Measurements from ENCODE around the gene APOL6.

The APOL6 gene, protein sequence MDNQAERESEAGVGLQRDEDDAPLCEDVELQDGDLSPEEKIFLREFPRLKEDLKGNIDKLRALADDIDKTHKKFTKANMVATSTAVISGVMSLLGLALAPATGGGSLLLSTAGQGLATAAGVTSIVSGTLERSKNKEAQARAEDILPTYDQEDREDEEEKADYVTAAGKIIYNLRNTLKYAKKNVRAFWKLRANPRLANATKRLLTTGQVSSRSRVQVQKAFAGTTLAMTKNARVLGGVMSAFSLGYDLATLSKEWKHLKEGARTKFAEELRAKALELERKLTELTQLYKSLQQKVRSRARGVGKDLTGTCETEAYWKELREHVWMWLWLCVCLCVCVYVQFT

GRCh38 chr22:35648066-35649025, at the start of gene APOL6:
Gene APOL6 (plus strand): TSS chr22:35648446. CDS start chr22:35656426, 7,980 bp downstream.
- DNase-seq (ENCODE audit: low spot score) (peak; percentile 42), FAIRE-seq (peak; percentile 56)

- DNase-seq (ENCODE audit: low spot score) (no peak), FAIRE-seq (no peak)
Measured at GRCh38 chr22:35599364-35599763, 48.9 kb upstream of the APOL6 start.

DNA sequence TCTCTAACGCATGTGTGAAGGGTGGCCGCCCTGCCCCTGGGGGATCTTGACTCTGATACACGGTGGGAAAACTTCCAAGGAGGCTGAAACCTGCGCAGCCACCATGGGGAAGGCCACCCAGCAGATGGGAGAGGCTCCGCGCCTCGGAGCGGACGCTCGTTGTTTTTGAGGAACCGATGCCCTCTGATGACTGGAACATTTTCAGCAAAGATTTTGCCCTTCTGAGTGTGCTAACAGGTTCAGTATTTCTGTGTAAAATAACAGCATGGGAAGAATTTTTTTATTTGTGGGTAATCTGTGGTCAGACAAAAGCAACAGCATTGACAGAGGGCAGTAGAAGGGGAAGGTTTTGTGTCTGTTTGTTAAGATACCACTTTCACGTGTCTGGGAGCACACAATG, 47.8 kb upstream of the APOL6 start:
- FAIRE-seq (no peak), DNase-seq (ENCODE audit: low spot score) (no peak)

- DNase-seq (ENCODE audit: low spot score) (no peak), FAIRE-seq (peak; percentile 98)
Measured at GRCh38 chr22:35601013-35601580, 47.1 kb upstream of the APOL6 start.

- DNase-seq (ENCODE audit: low spot score) (peak; percentile 50), FAIRE-seq (no peak)
Measured at GRCh38 chr22:35601743-35602615, 46.3 kb upstream of the APOL6 start.

- no peak for FAIRE-seq
- peak; percentile 55 for DNase-seq (ENCODE audit: low spot score)
Measured at GRCh38 chr22:35604621-35605368, 43.5 kb upstream of the APOL6 start.

GRCh38 chr22:35605369-35605680, 42.9 kb upstream of the APOL6 start:
- FAIRE-seq: no peak
- DNase-seq (ENCODE audit: low spot score): no peak

GRCh38 chr22:35605851-35606481, 42.3 kb upstream of the APOL6 start:
- DNase-seq (ENCODE audit: low spot score) (no peak), FAIRE-seq (peak; percentile 27)

DNA sequence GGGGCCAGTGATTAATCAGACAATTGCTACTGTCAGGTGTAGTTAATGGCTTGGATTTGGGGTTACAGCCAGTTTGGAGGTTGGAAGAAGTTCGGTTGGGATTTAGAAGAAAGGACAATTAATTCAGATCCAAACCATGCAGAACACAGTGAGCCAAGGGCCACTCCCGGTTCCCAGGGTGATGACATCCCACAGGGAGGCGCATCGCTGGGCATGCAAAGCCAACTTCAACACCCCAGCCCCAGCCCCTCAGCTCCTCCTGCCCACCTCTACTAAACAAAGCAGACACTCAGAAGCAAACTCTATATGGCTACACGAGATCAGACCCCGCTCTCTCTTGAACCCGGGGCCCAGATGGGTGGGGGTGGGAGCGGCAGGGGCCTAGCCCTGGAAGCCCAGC, 41.3 kb upstream of the APOL6 start:
- DNase-seq (ENCODE audit: low spot score): no peak
- FAIRE-seq: no peak

DNA sequence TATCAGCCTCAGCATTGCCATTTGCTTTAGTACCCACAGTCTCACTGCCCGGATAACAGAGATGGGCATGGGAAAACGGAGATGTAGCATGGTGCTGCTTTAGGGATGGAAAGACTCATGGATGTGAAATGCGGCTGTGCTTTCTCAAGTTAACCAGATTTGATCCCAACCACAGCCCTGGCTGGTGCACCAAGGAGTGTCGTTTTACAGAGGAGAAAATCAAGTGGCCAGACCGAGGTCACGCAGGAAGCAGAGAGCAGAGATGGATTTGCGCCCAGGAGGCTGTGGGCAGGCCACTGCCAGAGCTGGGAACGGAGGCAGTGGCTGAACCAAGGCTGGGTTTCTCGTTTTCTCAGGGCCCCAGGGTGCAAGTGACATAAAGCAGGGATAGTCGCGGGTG, 40.2 kb upstream of the APOL6 start:
- DNase-seq (ENCODE audit: low spot score) (no peak), FAIRE-seq (no peak)

DNA sequence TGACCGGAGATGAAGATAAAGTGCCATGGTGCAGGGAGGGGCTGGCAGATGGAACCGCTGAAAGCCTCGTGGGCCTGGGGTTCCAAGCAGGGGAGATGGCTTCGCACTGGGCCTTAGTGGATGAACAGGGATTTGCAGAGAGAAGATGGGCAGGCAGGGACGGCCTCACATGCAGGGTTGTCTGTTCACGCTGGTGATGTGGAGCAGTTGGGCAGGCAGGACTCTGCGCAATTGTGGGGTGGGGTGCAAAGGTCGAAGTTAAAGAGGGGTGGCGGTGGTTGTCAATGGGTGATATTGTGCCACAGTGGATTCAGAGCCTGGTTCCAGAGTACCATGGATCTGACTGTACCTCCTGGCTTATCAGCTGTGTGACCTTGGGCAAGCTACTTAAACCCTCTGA, 39.0 kb upstream of the APOL6 start:
- no peak for FAIRE-seq
- DNase-seq (ENCODE audit: low spot score): no peak

DNA sequence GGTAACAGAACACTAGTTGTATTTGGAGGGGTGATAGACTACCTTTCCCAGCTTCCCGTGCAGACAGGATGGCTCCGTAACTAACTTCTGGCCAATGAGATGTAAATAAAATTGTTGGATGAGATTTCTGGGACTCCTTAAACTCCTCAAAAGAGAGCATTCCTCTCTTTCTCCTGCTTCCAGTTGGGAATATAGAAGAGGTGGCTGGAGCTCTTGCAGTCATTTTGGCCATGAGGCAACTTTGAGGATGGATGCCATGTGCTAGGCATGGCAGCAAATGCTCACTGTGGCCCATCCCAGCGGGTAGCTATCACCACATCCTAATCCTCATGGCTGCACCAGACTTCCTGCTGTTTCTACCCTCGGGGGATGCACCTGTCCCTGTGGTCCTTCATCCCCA, 38.5 kb upstream of the APOL6 start:
- FAIRE-seq (no peak), DNase-seq (ENCODE audit: low spot score) (no peak)

DNA sequence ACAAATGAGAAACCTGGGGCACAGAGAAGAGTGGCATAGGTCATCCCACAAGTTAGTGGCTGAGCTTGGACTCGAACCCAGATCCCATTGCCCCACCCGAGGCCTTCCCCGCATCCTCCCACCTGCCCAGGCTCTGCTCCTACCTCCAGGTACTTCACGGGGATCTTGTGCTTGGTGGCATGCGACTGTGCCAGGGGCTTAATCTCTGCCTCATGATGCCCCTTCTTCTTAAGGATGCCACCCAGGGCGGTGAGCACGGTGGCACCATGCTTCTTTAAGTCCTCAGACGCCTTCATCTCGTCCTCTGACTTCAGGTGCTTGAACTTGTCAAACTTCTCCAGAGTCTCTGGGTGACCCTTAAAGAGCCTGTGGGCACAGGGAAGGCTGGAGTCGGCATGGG, 37.5 kb upstream of the APOL6 start:
- no peak for FAIRE-seq

GRCh38 chr22:35611200-35611890, 36.9 kb upstream of the APOL6 start:
- no peak for DNase-seq (ENCODE audit: low spot score)
- FAIRE-seq: no peak

More for the DNA sequence above, 37.5 kb upstream of the APOL6 start:
- DNase-seq (ENCODE audit: low spot score): no peak

GRCh38 chr22:35611891-35612576, 36.2 kb upstream of the APOL6 start:
- FAIRE-seq (no peak), DNase-seq (ENCODE audit: low spot score) (no peak)

GRCh38 chr22:35612903-35613302, 35.3 kb upstream of the APOL6 start:
- DNase-seq (ENCODE audit: low spot score) (no peak), FAIRE-seq (no peak)

DNA sequence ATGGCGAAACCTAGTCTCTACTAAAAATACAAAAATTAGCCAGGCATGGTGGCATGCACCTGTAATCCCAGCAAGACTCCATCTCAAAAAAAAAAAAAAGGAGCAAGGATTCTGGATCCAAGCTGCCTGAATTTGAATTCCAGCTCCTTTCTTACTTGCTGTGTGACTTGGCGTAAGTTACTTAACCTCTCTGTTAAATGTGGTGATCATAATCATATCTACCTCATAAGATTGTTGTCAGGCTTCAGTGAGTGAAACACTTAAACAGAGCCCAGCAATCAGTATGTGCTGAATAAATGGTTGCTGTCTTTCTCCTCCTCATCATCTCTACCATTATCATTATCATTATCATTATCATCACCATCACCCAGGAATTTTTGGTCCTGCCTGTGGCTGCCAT, 33.8 kb upstream of the APOL6 start:
- no peak for FAIRE-seq
- DNase-seq (ENCODE audit: low spot score): no peak

- FAIRE-seq: peak; percentile 46
- DNase-seq (ENCODE audit: low spot score): no peak
Measured at GRCh38 chr22:35615156-35615555, 33.1 kb upstream of the APOL6 start.

DNA sequence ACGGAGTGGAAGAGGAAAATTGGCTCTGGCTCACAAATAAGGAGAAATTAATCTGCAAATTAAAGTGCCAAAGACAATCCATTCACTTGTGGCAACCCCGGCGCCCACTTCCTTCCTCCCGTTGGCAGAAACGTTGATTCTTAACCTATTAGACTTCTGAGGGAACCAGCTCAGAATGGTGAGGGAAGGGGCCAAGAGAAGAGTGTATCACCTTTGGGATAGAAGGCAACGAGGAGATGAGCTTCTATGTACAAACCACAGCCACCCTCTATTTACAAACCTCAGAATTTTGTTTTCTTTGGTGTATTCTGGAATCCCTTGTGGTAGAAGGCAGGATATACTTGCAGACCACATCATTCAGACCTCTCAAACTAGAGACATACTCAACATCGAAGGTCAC, 32.2 kb upstream of the APOL6 start:
- FAIRE-seq (no peak), DNase-seq (ENCODE audit: low spot score) (no peak)
